Activated naive CD8-positive, alpha-beta T cell treated with anti-CD3 and anti-CD28 coated beads, Interleukin-2, amount 10 ng/mL, durations not matched to agents 7 days and 5 days (primary cell): ENCODE measurements around the gene AQP2. TPM values are rescaled to one million over a fixed set of nuclear protein-coding genes. Genes with fewer than 3 reads are reported as not detected.
A peak's percentile ranks its signal among the peaks of the same experiment; 100 is the strongest.

Experiments used
- ATAC-seq: fragments of 150-1000 bp; cut with Tn5 transposase; one replicate; pipeline ENCODE4 v1.10.0; 2021; ENCODE audit warnings: low read depth, moderate library complexity
- POLR2A ChIA-PET: fragments of 350-600 bp; sonication (Branson Sonifier 250); formaldehyde crosslinking; loops from one replicate; lab custom pipeline; 2021; ENCODE audit warnings: antibody characterized with exemption; lab: Charles Lee
- DNase-seq: peaks from one replicate; pipeline ENCODE4 v3.0.0; 2021
- H3K27ac Mint-ChIP-seq: one replicate; pipeline ENCODE4 v1.8.0; 2022; ENCODE audit warnings: mild to moderate bottlenecking, mixed read lengths
- H3K27me3 Mint-ChIP-seq: one replicate; pipeline ENCODE4 v1.8.0; 2022; ENCODE audit warnings: mild to moderate bottlenecking, moderate library complexity, mixed read lengths
- H3K36me3 Mint-ChIP-seq: one replicate; pipeline ENCODE4 v1.8.0; 2021; ENCODE audit warnings: mild to moderate bottlenecking, mixed read lengths
- H3K4me1 Mint-ChIP-seq: one replicate; pipeline ENCODE4 v1.8.0; 2021; ENCODE audit warnings: mixed read lengths
- H3K4me3 Mint-ChIP-seq: one replicate; pipeline ENCODE4 v1.8.0; 2022; ENCODE audit warnings: mild to moderate bottlenecking, moderate library complexity, mixed read lengths
- H3K9me3 Mint-ChIP-seq: one replicate; pipeline ENCODE4 v1.8.0; 2021; ENCODE audit warnings: mixed read lengths
- total RNA-seq, 2 experiments: library from RNA; stranded (reverse); gene quantifications; one replicate each; pipeline ENCODE4 v1.2.3, GENCODE V29; 2021

The AQP2 gene
- total RNA-seq, 2 experiments from 2014 or later: not detected

- no peaks in the 10 kb centered on the region for H3K9me3 Mint-ChIP-seq
- peaks cover 4% of the 10 kb centered on the region for H3K4me1 Mint-ChIP-seq
- no peak overlapping the region for H3K4me3 Mint-ChIP-seq
- ATAC-seq (no peak), DNase-seq (no peak)
- no peaks in the 10 kb centered on the region for H3K36me3 Mint-ChIP-seq
- no peak overlapping the region for H3K27ac Mint-ChIP-seq
- POLR2A ChIA-PET: no interaction called here
- H3K27me3 Mint-ChIP-seq: peaks cover 81% of the 10 kb centered on the region
Observed at GRCh38 chr12:49959685-49960473, 9.3 kb downstream of the AQP2 start.

GRCh38 chr12:49960474-49961110, 10.1 kb downstream of the AQP2 start:
- Mint-ChIP-seq H3K27me3 (peaks cover 79% of the 10 kb centered on the region), H3K9me3 (no peaks in the 10 kb centered on the region), H3K36me3 (no peaks in the 10 kb centered on the region), H3K4me1 (peaks cover 4% of the 10 kb centered on the region), H3K27ac (no peak overlapping the region), H3K4me3 (peak overlapping the region; percentile 5)
- no peak for ATAC-seq
- POLR2A ChIA-PET: no interaction called here
- DNase-seq: no peak

GRCh38 chr12:49961111-49961922, 10.8 kb downstream of the AQP2 start, which contains the start of gene AQP5:
AQP5 (plus strand) TSS chr12:49961872; CDS start chr12:49962018, 146 bp downstream.
- Mint-ChIP-seq H3K4me3 (peak within 1 kb of the TSS; percentile 5), H3K36me3 (no peaks in the 10 kb centered on the region), H3K4me1 (peaks cover 4% of the 10 kb centered on the region), H3K27me3 (peaks cover 78% of the 10 kb centered on the region), H3K27ac (no peak within 1 kb of the TSS), H3K9me3 (no peaks in the 10 kb centered on the region)
- no peak for ATAC-seq
- POLR2A ChIA-PET: interaction anchor here (0.5 kb wide), 1 partner anchor 383 kb away, joined by 5 read pairs; no protein-coding TSS in a partner anchor
- DNase-seq: no peak

- Mint-ChIP-seq H3K27ac (no peak overlapping the region), H3K36me3 (no peaks in the 10 kb centered on the region), H3K9me3 (no peaks in the 10 kb centered on the region), H3K4me3 (no peak overlapping the region), H3K4me1 (peaks cover 7% of the 10 kb centered on the region), H3K27me3 (peaks cover 73% of the 10 kb centered on the region)
- DNase-seq (no peak), ATAC-seq (no peak)
- POLR2A ChIA-PET: interaction anchor here (0.5 kb wide), 1 partner anchor 382 kb away, joined by 5 read pairs; no protein-coding TSS in a partner anchor
Observed at GRCh38 chr12:49961993-49962764, 11.6 kb downstream of the AQP2 start.

- Mint-ChIP-seq H3K27ac (no peak overlapping the region), H3K27me3 (peaks cover 65% of the 10 kb centered on the region)
Observed at GRCh38 chr12:49962861-49963765, 12.6 kb downstream of the AQP2 start.

GRCh38 chr12:49963976-49964815, 13.7 kb downstream of the AQP2 start:
- Mint-ChIP-seq H3K27ac (no peak overlapping the region), H3K36me3 (no peaks in the 10 kb centered on the region), H3K4me1 (peaks cover 8% of the 10 kb centered on the region), H3K4me3 (no peak overlapping the region), H3K9me3 (no peaks in the 10 kb centered on the region), H3K27me3 (peaks cover 56% of the 10 kb centered on the region)
- DNase-seq (no peak), ATAC-seq (no peak)
- POLR2A ChIA-PET: no interaction called here

More at GRCh38 chr12:49962861-49963765, 12.6 kb downstream of the AQP2 start:
- Mint-ChIP-seq H3K36me3 (no peaks in the 10 kb centered on the region), H3K4me1 (peaks cover 8% of the 10 kb centered on the region), H3K9me3 (no peaks in the 10 kb centered on the region), H3K4me3 (no peak overlapping the region)
- POLR2A ChIA-PET: no interaction called here
- no peak for ATAC-seq
- DNase-seq: no peak

- Mint-ChIP-seq H3K36me3 (no peaks in the 10 kb centered on the region), H3K27ac (no peak overlapping the region), H3K9me3 (no peaks in the 10 kb centered on the region), H3K27me3 (peaks cover 48% of the 10 kb centered on the region), H3K4me1 (peaks cover 8% of the 10 kb centered on the region), H3K4me3 (no peak overlapping the region)
- POLR2A ChIA-PET: no interaction called here
- DNase-seq (no peak), ATAC-seq (no peak)
Observed at GRCh38 chr12:49964849-49965624, 14.5 kb downstream of the AQP2 start.

GRCh38 chr12:49965836-49966235, 15.3 kb downstream of the AQP2 start:
- Mint-ChIP-seq H3K27ac (no peak overlapping the region), H3K27me3 (peaks cover 40% of the 10 kb centered on the region), H3K4me1 (peaks cover 3% of the 10 kb centered on the region), H3K4me3 (no peak overlapping the region), H3K9me3 (no peaks in the 10 kb centered on the region), H3K36me3 (no peaks in the 10 kb centered on the region)
- POLR2A ChIA-PET: no interaction called here
- ATAC-seq (no peak), DNase-seq (peak; percentile 30)

GRCh38 chr12:49966511-49967041, 16.0 kb downstream of the AQP2 start:
- H3K4me3 Mint-ChIP-seq: peak overlapping the region; percentile 29
- H3K9me3 Mint-ChIP-seq: no peaks in the 10 kb centered on the region
- DNase-seq: no peak
- H3K36me3 Mint-ChIP-seq: no peaks in the 10 kb centered on the region
- POLR2A ChIA-PET: interaction anchor here (0.9 to 1.4 kb wide), 3 partner anchors 90 to 118 kb away, joined by 3 to 7 read pairs (median 3); partner anchors contain the start of gene SMARCD1
- no peak for ATAC-seq
- H3K27me3 Mint-ChIP-seq: peaks cover 38% of the 10 kb centered on the region
- H3K4me1 Mint-ChIP-seq: peaks cover 3% of the 10 kb centered on the region
- H3K27ac Mint-ChIP-seq: no peak overlapping the region

- Mint-ChIP-seq H3K27ac (no peak overlapping the region), H3K27me3 (peaks cover 36% of the 10 kb centered on the region), H3K4me3 (peak overlapping the region; percentile 61), H3K4me1 (peaks cover 3% of the 10 kb centered on the region), H3K36me3 (no peaks in the 10 kb centered on the region), H3K9me3 (no peaks in the 10 kb centered on the region)
- DNase-seq (peak; percentile 97), ATAC-seq (peak; percentile 90)
- POLR2A ChIA-PET: interaction anchor here (0.9 to 1.4 kb wide), 4 partner anchors 53 to 118 kb away, joined by 3 to 7 read pairs (median 3); partner anchors contain the start of gene SMARCD1
Observed at GRCh38 chr12:49967042-49967776, 16.7 kb downstream of the AQP2 start.
